HCT116 (cell line): ENCODE measurements around the gene CYSLTR1. TPM values are rescaled to one million over a fixed set of nuclear protein-coding genes. Genes with fewer than 3 reads are reported as not detected.

Experiments
- ATAC-seq: fragments of 200-7000 bp; cut with Tn5 transposase; 2 replicates; pipeline ENCODE4 v1.9.1; 2020; ENCODE audit warnings: mild to moderate bottlenecking, moderate library complexity
- BruUV-seq: library from RNA; stranded (reverse); fragments of 400-500 nt; replicated peaks from 2 replicates; lab custom pipeline; 2021; lab: Mats Ljungman, UMichigan
- CTCF ChIA-PET: fragments of 300-600 bp; sonication (Branson Sonifier 250); formaldehyde crosslinking; loops from one replicate; lab custom pipeline; 2021; ENCODE audit warnings: antibody characterized with exemption; lab: Charles Lee
- POLR2A ChIA-PET: fragments of 300-600, 350-600 bp; sonication (Branson Sonifier 250); formaldehyde crosslinking; loops from one replicate; lab custom pipeline; 2021; ENCODE audit warnings: antibody characterized with exemption; lab: Charles Lee
- RAD21 ChIA-PET, 2 experiments: fragments of 300-600 bp; sonication (Branson Sonifier 250); formaldehyde crosslinking; loops; one replicate each; lab custom pipeline; 2023; ENCODE audit warnings: low total read pairs in 2 of 2; ENCODE audit not compliant: uncharacterized antibody in 2 of 2, unreplicated experiment in 2 of 2, low non-redundant PET in 1 of 2; lab: Charles Lee
- DNase-seq: peaks from one replicate; pipeline ENCODE4 v3.0.0-alpha.2; 2010; ENCODE audit warnings: low read depth, low spot score
- H2AFZ ChIP-seq: fragments of 200-600 bp; shearing (Covaris generic), sonication (generic); 2 replicates; pipeline ENCODE4 v1.6.1; 2017; ENCODE audit warnings: low read depth, mixed run types, mixed read lengths, antibody characterized with exemption, low read length; ENCODE audit not compliant: poor library complexity, severe bottlenecking
- H3K27ac ChIP-seq: 2 replicates; pipeline ENCODE4 v1.5.1; 2012; ENCODE audit warnings: low read depth, low read length
- H3K27me3 ChIP-seq: fragments of 200-600 bp; sonication (generic); 2 replicates; pipeline ENCODE4 v1.6.1; 2016; ENCODE audit warnings: mixed run types, low read length, mixed read lengths; ENCODE audit not compliant: insufficient read depth
- H3K36me3 ChIP-seq, 2 experiments: fragments of 200-500 bp in 1 of 2; fragments of 200-600 bp in 1 of 2; sonication (Bioruptor generic) in 1 of 2; sonication (generic) in 1 of 2; 2 replicates each; pipeline versions ENCODE4 v1.5.1 to v1.6.1; 2014 to 2016; ENCODE audit warnings: low read length in 2 of 2, inconsistent platforms in 1 of 2, mixed read lengths in 1 of 2, mixed run types in 1 of 2; ENCODE audit not compliant: insufficient read depth in 2 of 2, control insufficient read depth in 1 of 2
- H3K4me1 ChIP-seq, 2 experiments: fragments of 200-600 bp in 1 of 2; sonication (generic) in 1 of 2; 2 replicates each; pipeline versions ENCODE4 v1.5.1 to v1.6.1; 2012 to 2017; ENCODE audit warnings: low read length in 2 of 2, inconsistent platforms in 1 of 2, mild to moderate bottlenecking in 1 of 2, mixed read lengths in 1 of 2, mixed run types in 1 of 2, moderate library complexity in 1 of 2; ENCODE audit not compliant: insufficient read depth in 2 of 2, control insufficient read depth in 1 of 2
- H3K4me2 ChIP-seq: fragments of 200-600 bp; sonication (generic); 2 replicates; pipeline ENCODE4 v1.6.1; 2017; ENCODE audit warnings: mixed run types, low read length, mixed read lengths
- H3K4me3 ChIP-seq, 2 experiments: fragments of 200-600 bp in 1 of 2; sonication (generic) in 1 of 2; replicated peaks in 1 of 2; 2 replicates each; pipeline ENCODE4 v1.5.1; 2011 to 2016; ENCODE audit warnings: low read length in 2 of 2, control low read depth in 1 of 2, low read depth in 1 of 2, mild to moderate bottlenecking in 1 of 2, mixed read lengths in 1 of 2, mixed run types in 1 of 2
- H3K79me2 ChIP-seq: fragments of 200-600 bp; sonication (generic); 2 replicates; pipeline ENCODE4 v1.6.1; 2017; ENCODE audit warnings: mild to moderate bottlenecking, mixed run types, low read length, moderate library complexity, mixed read lengths; ENCODE audit not compliant: insufficient read depth
- H3K9ac ChIP-seq: fragments of 200-600 bp; sonication (generic); 2 replicates; pipeline ENCODE4 v1.6.1; 2016; ENCODE audit warnings: low read length, mixed read lengths
- H3K9me2 ChIP-seq: fragments of 200-600 bp; sonication (generic), shearing (Covaris generic); 2 replicates; pipeline ENCODE4 v1.6.1; 2017; ENCODE audit warnings: mixed run types, mild to moderate bottlenecking, moderate library complexity; ENCODE audit not compliant: insufficient read depth
- H3K9me3 ChIP-seq, 2 experiments: fragments of 200-500 bp in 1 of 2; fragments of 200-600 bp in 1 of 2; sonication (Bioruptor generic) in 1 of 2; sonication (generic) in 1 of 2; 2 replicates each; pipeline ENCODE4 v1.6.1; 2014 to 2017; ENCODE audit warnings: low read length in 2 of 2, mixed read lengths in 2 of 2, inconsistent platforms in 1 of 2, low read depth in 1 of 2, mild to moderate bottlenecking in 1 of 2, mixed run types in 1 of 2, moderate library complexity in 1 of 2; ENCODE audit not compliant: control insufficient read depth in 1 of 2, insufficient read depth in 1 of 2
- H4K20me1 ChIP-seq: fragments of 200-600 bp; sonication (generic), shearing (Covaris generic); 2 replicates; pipeline ENCODE4 v1.6.1; 2017; ENCODE audit warnings: mixed run types, mild to moderate bottlenecking, moderate library complexity; ENCODE audit not compliant: insufficient read depth
- EZH2 ChIP-seq: fragments of 200-600 bp; sonication (generic); IDR thresholded peaks from 2 replicates; pipeline ENCODE4 v1.6.1; 2017; ENCODE audit warnings: antibody characterized with exemption, mixed run types
- JUND ChIP-seq: IDR thresholded peaks from 2 replicates; pipeline ENCODE4 v1.6.1; 2012
- MAX ChIP-seq: IDR thresholded peaks from 2 replicates; pipeline ENCODE4 v1.6.1; 2012
- POLR2A ChIP-seq: IDR thresholded peaks from 2 replicates; pipeline ENCODE4 v1.7.0; 2011; ENCODE audit warnings: borderline replicate concordance; ENCODE audit not compliant: insufficient read depth, insufficient read length; ENCODE audit errors: extremely low read depth
- POLR2AphosphoS5 ChIP-seq: IDR thresholded peaks from 2 replicates; pipeline ENCODE4 v1.6.1; 2011; ENCODE audit warnings: mild to moderate bottlenecking, low read depth, low read length, moderate library complexity
- REST ChIP-seq: IDR thresholded peaks from 2 replicates; pipeline ENCODE4 v1.6.1; 2012; ENCODE audit warnings: low read depth
- YY1 ChIP-seq: IDR thresholded peaks from 2 replicates; pipeline ENCODE4 v1.6.1; 2011; ENCODE audit warnings: low read length, low read depth, moderate library complexity, mild to moderate bottlenecking; ENCODE audit not compliant: insufficient replicate concordance; ENCODE audit errors: extremely low read depth
- ZNF274 ChIP-seq: fragments of 200-500 bp; sonication (Bioruptor generic); IDR thresholded peaks from 2 replicates; pipeline ENCODE4 v1.6.1; 2014; ENCODE audit warnings: mild to moderate bottlenecking, low read depth, low read length, inconsistent platforms
- intact Hi-C: fragments of 100-400 bp; cut with micrococcal nuclease; formaldehyde crosslinking; loops from 2 replicates; pipeline ENCODE4 v1.10.0; 2022
- total RNA-seq: library from RNA; stranded (reverse); gene quantifications from one replicate; pipeline ENCODE4 v1.2.1, GENCODE V29; 2021; ENCODE audit not compliant: unreplicated experiment
- TF ChIP-seq, protein P1 (sequence below), 3 experiments: fragments of 200-600 bp in 1 of 3; sonication (generic) in 1 of 3; IDR thresholded peaks in 2 of 3; conservative IDR thresholded peaks in 1 of 3; 2 replicates each; pipeline ENCODE4 v1.5.1; 2012 to 2017; ENCODE audit warnings: low read depth in 2 of 3, low read length in 2 of 3, antibody characterized with exemption in 1 of 3, borderline replicate concordance in 1 of 3, control low read depth in 1 of 3, mild to moderate bottlenecking in 1 of 3, mixed read lengths in 1 of 3, mixed run types in 1 of 3, moderate library complexity in 1 of 3; ENCODE audit not compliant: insufficient read depth in 1 of 3
- TF ChIP-seq, protein P2 (sequence below): IDR thresholded peaks from 2 replicates; pipeline ENCODE4 v1.6.1; 2012

The CYSLTR1 gene
- total RNA-seq, 1 experiment from 2014 or later, result not detected

DNA sequence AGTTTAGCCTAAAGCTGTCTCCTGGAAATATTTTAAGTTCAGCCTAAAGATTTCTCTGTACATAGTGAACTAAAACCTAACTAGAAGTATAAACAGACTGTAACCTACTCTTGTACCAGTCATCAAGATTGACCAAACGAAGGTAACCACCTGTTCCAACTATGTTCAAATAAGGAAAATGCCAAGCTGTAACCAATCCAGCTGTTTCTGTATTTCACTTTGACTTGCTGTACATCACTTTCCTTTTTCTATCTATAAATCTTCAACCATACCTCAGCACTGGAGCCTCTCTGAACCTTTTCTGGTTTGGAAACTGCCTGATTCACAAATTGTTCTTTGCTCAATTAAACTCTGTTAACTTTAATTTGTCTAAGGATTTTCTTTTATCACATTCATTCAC is 3.1 kb upstream of the CYSLTR1 start:
- TF ChIP-seq, protein P1, sequence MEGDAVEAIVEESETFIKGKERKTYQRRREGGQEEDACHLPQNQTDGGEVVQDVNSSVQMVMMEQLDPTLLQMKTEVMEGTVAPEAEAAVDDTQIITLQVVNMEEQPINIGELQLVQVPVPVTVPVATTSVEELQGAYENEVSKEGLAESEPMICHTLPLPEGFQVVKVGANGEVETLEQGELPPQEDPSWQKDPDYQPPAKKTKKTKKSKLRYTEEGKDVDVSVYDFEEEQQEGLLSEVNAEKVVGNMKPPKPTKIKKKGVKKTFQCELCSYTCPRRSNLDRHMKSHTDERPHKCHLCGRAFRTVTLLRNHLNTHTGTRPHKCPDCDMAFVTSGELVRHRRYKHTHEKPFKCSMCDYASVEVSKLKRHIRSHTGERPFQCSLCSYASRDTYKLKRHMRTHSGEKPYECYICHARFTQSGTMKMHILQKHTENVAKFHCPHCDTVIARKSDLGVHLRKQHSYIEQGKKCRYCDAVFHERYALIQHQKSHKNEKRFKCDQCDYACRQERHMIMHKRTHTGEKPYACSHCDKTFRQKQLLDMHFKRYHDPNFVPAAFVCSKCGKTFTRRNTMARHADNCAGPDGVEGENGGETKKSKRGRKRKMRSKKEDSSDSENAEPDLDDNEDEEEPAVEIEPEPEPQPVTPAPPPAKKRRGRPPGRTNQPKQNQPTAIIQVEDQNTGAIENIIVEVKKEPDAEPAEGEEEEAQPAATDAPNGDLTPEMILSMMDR (IDR thresholded peaks at IDR 0.05 in 2 of 3, conservative IDR thresholded peaks at IDR 0.05 in 1 of 3; ENCODE audit: borderline replicate concordance in 1 of 3, insufficient read depth in 1 of 3, low read depth in 2 of 3, low read length in 2 of 3), result no peak
- TF ChIP-seq POLR2A (no peak), YY1 (no peak), REST (no peak), POLR2AphosphoS5 (no peak), MAX (no peak), JUND (no peak), ZNF274 (no peak), EZH2 (no peak)
- TF ChIP-seq, protein P2, sequence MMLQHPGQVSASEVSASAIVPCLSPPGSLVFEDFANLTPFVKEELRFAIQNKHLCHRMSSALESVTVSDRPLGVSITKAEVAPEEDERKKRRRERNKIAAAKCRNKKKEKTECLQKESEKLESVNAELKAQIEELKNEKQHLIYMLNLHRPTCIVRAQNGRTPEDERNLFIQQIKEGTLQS, result no peak
- Histone ChIP-seq H3K9ac (no peak overlapping the region), H4K20me1 (no peaks in the 10 kb centered on the region), H3K36me3 (no peaks in the 10 kb centered on the region), H3K9me2 (no peaks in the 10 kb centered on the region), H3K4me1 (no peaks in the 10 kb centered on the region), H3K9me3 (no peaks in the 10 kb centered on the region), H3K27me3 (no peaks in the 10 kb centered on the region), H3K79me2 (no peaks in the 10 kb centered on the region), H3K4me3 (no peak overlapping the region), H3K4me2 (no peak overlapping the region), H3K27ac (no peak overlapping the region), H2AFZ (no peak overlapping the region)
- ATAC-seq, result no peak
- ChIA-PET POLR2A (no interaction called here), CTCF (no interaction called here), RAD21 (no interaction called here)
- intact Hi-C loops, result no loop called here
- DNase-seq, result no peak
- no TSS peak for BruUV-seq
